H9 (cell line): Measurements from ENCODE around the gene PTPRJ. TPM values are rescaled to one million over a fixed set of nuclear protein-coding genes. Genes with fewer than 3 reads are reported as not detected.

ENCODE experiments used
- DNase-seq: peaks from one replicate; pipeline ENCODE4 v3.0.0-alpha.2; 2017
- H2AFZ ChIP-seq: one replicate; pipeline ENCODE4 v1.6.1; 2013; ENCODE audit warnings: mild to moderate bottlenecking, low read length, control low read depth, moderate library complexity
- H2AK5ac ChIP-seq: 2 replicates; pipeline ENCODE4 v1.6.1; 2013; ENCODE audit warnings: low read length, control low read depth, mixed read lengths; ENCODE audit not compliant: insufficient read length
- H2BK120ac ChIP-seq: one replicate; pipeline ENCODE4 v1.6.1; 2013; ENCODE audit warnings: low read depth, mild to moderate bottlenecking, low read length, control low read depth, inconsistent platforms; ENCODE audit not compliant: poor library complexity, severe bottlenecking
- H2BK12ac ChIP-seq: 2 replicates; pipeline ENCODE4 v1.6.1; 2013; ENCODE audit warnings: low read length, control low read depth, mixed read lengths, low read depth; ENCODE audit not compliant: insufficient read length
- H2BK15ac ChIP-seq: 2 replicates; pipeline ENCODE4 v1.6.1; 2013; ENCODE audit warnings: low read depth, low read length, control low read depth
- H2BK20ac ChIP-seq: one replicate; pipeline ENCODE4 v1.6.1; 2013; ENCODE audit warnings: low read depth, mild to moderate bottlenecking, low read length, control low read depth, inconsistent platforms; ENCODE audit not compliant: poor library complexity, severe bottlenecking
- H2BK5ac ChIP-seq: 2 replicates; pipeline ENCODE4 v1.6.1; 2013; ENCODE audit warnings: low read length, control low read depth, mixed read lengths; ENCODE audit not compliant: insufficient read length
- H3K14ac ChIP-seq: 2 replicates; pipeline ENCODE4 v1.6.1; 2013; ENCODE audit warnings: low read length, control low read depth; ENCODE audit not compliant: insufficient read depth
- H3K18ac ChIP-seq: 2 replicates; pipeline ENCODE4 v1.6.1; 2013; ENCODE audit warnings: low read depth, mild to moderate bottlenecking, mixed read lengths, low read length, control low read depth; ENCODE audit not compliant: insufficient read length
- H3K23ac ChIP-seq: 2 replicates; pipeline ENCODE4 v1.6.1; 2013; ENCODE audit warnings: low read length, control low read depth, mixed read lengths, low read depth; ENCODE audit not compliant: insufficient read length
- H3K23me2 ChIP-seq: 2 replicates; pipeline ENCODE4 v1.6.1; 2013; ENCODE audit warnings: low read depth, mild to moderate bottlenecking, mixed read lengths, low read length, control low read depth; ENCODE audit not compliant: insufficient read length, poor library complexity, severe bottlenecking
- H3K27ac ChIP-seq: 2 replicates; pipeline ENCODE4 v1.5.1; 2013; ENCODE audit warnings: low read length, control low read depth, mixed read lengths, low read depth; ENCODE audit not compliant: insufficient read length
- H3K27me3 ChIP-seq: 2 replicates; pipeline ENCODE4 v1.6.1; 2013; ENCODE audit warnings: low read length, control low read depth, inconsistent platforms; ENCODE audit not compliant: insufficient read depth
- H3K4ac ChIP-seq: 2 replicates; pipeline ENCODE4 v1.6.1; 2013; ENCODE audit warnings: low read depth, mild to moderate bottlenecking, control low read depth, inconsistent platforms, low read length, moderate library complexity
- H3K4me1 ChIP-seq: 2 replicates; pipeline ENCODE4 v1.6.1; 2013; ENCODE audit warnings: low read length, control low read depth, inconsistent platforms; ENCODE audit not compliant: insufficient read depth
- H3K4me2 ChIP-seq: 2 replicates; pipeline ENCODE4 v1.6.1; 2013; ENCODE audit warnings: low read length, control low read depth, mixed read lengths; ENCODE audit not compliant: insufficient read length, insufficient read depth
- H3K56ac ChIP-seq: 2 replicates; pipeline ENCODE4 v1.6.1; 2013; ENCODE audit warnings: low read depth, mild to moderate bottlenecking, mixed read lengths, low read length, control low read depth; ENCODE audit not compliant: insufficient read length
- H3K79me1 ChIP-seq: 2 replicates; pipeline ENCODE4 v1.6.1; 2013; ENCODE audit warnings: low read depth, mild to moderate bottlenecking, moderate library complexity, low read length, control low read depth, inconsistent platforms; ENCODE audit not compliant: insufficient read depth, poor library complexity, severe bottlenecking
- H3K79me2 ChIP-seq: 2 replicates; pipeline ENCODE4 v1.6.1; 2013; ENCODE audit warnings: low read length, control low read depth, inconsistent platforms; ENCODE audit not compliant: insufficient read depth
- H3K9ac ChIP-seq: 2 replicates; pipeline ENCODE4 v1.6.1; 2013; ENCODE audit warnings: low read length, control low read depth, mixed read lengths; ENCODE audit not compliant: insufficient read length; ENCODE audit errors: extremely low read depth
- H3K9me3 ChIP-seq: one replicate; pipeline ENCODE4 v1.6.1; 2013; ENCODE audit warnings: low read depth, low read length, inconsistent platforms; ENCODE audit not compliant: control insufficient read depth
- H3T11ph ChIP-seq: one replicate; pipeline ENCODE4 v1.6.1; 2013; ENCODE audit warnings: mild to moderate bottlenecking, low read length, control low read depth, inconsistent platforms
- H4K20me1 ChIP-seq: one replicate; pipeline ENCODE4 v1.6.1; 2013; ENCODE audit not compliant: control insufficient read depth, insufficient read length, insufficient read depth
- H4K5ac ChIP-seq: 2 replicates; pipeline ENCODE4 v1.6.1; 2013; ENCODE audit warnings: low read depth, mild to moderate bottlenecking, mixed read lengths, low read length, control low read depth; ENCODE audit not compliant: insufficient read length
- H4K8ac ChIP-seq: replicated peaks from 2 replicates; pipeline ENCODE4 v1.6.1; 2013; ENCODE audit warnings: low read length, control low read depth, mixed read lengths, low read depth; ENCODE audit not compliant: insufficient read length
- H4K91ac ChIP-seq: 2 replicates; pipeline ENCODE4 v1.6.1; 2013; ENCODE audit warnings: low read depth, mild to moderate bottlenecking, moderate library complexity, mixed read lengths, low read length, control low read depth; ENCODE audit not compliant: insufficient read length
- H3K27ac Mint-ChIP-seq, 3 experiments: 2 replicates in 2 of 3; 3 replicates in 1 of 3; pipeline ENCODE4 v1.8.0; 2020 to 2021; ENCODE audit warnings: mixed read lengths in 3 of 3, mild to moderate bottlenecking in 1 of 3, moderate library complexity in 1 of 3
- H3K27me3 Mint-ChIP-seq: 2 replicates; pipeline ENCODE4 v1.8.0; 2021; ENCODE audit warnings: low read depth, mild to moderate bottlenecking, moderate library complexity, mixed read lengths
- H3K36me3 Mint-ChIP-seq, 3 experiments: 2 replicates in 2 of 3; 3 replicates in 1 of 3; pipeline ENCODE4 v1.8.0; 2020 to 2021; ENCODE audit warnings: low read depth in 3 of 3, mixed read lengths in 3 of 3; ENCODE audit not compliant: insufficient read depth in 1 of 3
- H3K4me1 Mint-ChIP-seq, 2 experiments: 2 replicates each; pipeline ENCODE4 v1.8.0; 2020; ENCODE audit warnings: mixed read lengths in 2 of 2
- H3K4me3 Mint-ChIP-seq, 2 experiments: 2 replicates in 1 of 2; 3 replicates in 1 of 2; pipeline ENCODE4 v1.8.0; 2020 to 2021; ENCODE audit warnings: mild to moderate bottlenecking in 2 of 2, mixed read lengths in 2 of 2, moderate library complexity in 1 of 2
- H3K9me3 Mint-ChIP-seq, 2 experiments: 2 replicates in 1 of 2; 3 replicates in 1 of 2; pipeline ENCODE4 v1.8.0; 2020; ENCODE audit warnings: mild to moderate bottlenecking in 2 of 2, mixed read lengths in 2 of 2, moderate library complexity in 1 of 2
- CTCF ChIP-seq: fragments of 200-600 bp; sonication (generic); conservative IDR thresholded peaks from 3 replicates; pipeline ENCODE4 v1.8.0; 2021; ENCODE audit warnings: antibody characterized with exemption, mild to moderate bottlenecking
- WGBS: extraction: QIAGEN DNeasy Blood & Tissue Kit; methylation state at CpG from one replicate; pipeline ENCODE4 v1.1.7; 2013; ENCODE audit warnings: missing lambda C conversion rate, low lambda C conversion rate, mixed read lengths; ENCODE audit not compliant: insufficient read length; ENCODE audit errors: extremely low coverage; 5-methylcytosine and 5-hydroxymethylcytosine counted together
- total RNA-seq: library from RNA; stranded (reverse); gene quantifications from 2 replicates; pipeline ENCODE4 v1.2.1, GENCODE V29; 2021

The PTPRJ gene
- total RNA-seq, 1 experiment from 2014 or later, result 10.6 TPM

- H3K4me3 Mint-ChIP-seq, result no peak overlapping the region
- no peak overlapping the region for H4K91ac ChIP-seq
- H3K4me2 ChIP-seq, result no peak overlapping the region
- no peaks in the 10 kb centered on the region for H3K79me2 ChIP-seq
- no peaks in the 10 kb centered on the region for H3K79me1 ChIP-seq
- H3K27me3 ChIP-seq, result no peaks in the 10 kb centered on the region
- H3K23ac ChIP-seq, result no peak overlapping the region
- H3K18ac ChIP-seq, result no peak overlapping the region
- no peaks in the 10 kb centered on the region for H3K36me3 Mint-ChIP-seq
- H2BK5ac ChIP-seq, result no peak overlapping the region
- no peaks in the 10 kb centered on the region for H4K20me1 ChIP-seq
- H3T11ph ChIP-seq, result no peak overlapping the region
- H3K14ac ChIP-seq, result no peak overlapping the region
- H3K4ac ChIP-seq, result no peak overlapping the region
- no peak for TF ChIP-seq CTCF
- WGBS, result no CpG with 5 or more reads among the region's 2 CpGs
- no peak for DNase-seq
- H3K4me1 Mint-ChIP-seq, result peaks cover 32 to 48% of the 10 kb centered on the region in 2 experiments
- H2BK120ac ChIP-seq, result no peak overlapping the region
- H2BK15ac ChIP-seq, result no peak overlapping the region
- no peaks in the 10 kb centered on the region for H3K9me3 ChIP-seq
- no peaks in the 10 kb centered on the region for H3K9me3 Mint-ChIP-seq
- H3K56ac ChIP-seq, result no peak overlapping the region
- H2BK12ac ChIP-seq, result no peak overlapping the region
- H2AFZ ChIP-seq, result no peak overlapping the region
- H2AK5ac ChIP-seq, result no peak overlapping the region
- H3K27ac ChIP-seq, result no peak overlapping the region
- no peaks in the 10 kb centered on the region for H3K27me3 Mint-ChIP-seq
- H3K9ac ChIP-seq, result no peak overlapping the region
- no peak overlapping the region for H2BK20ac ChIP-seq
- no peak overlapping the region for H3K27ac Mint-ChIP-seq
- H3K4me1 ChIP-seq, result peaks cover 2% of the 10 kb centered on the region; the same call in 1 of the 2 replicates
- no peaks in the 10 kb centered on the region for H3K23me2 ChIP-seq
- H4K8ac ChIP-seq, result no peak overlapping the region
- H4K5ac ChIP-seq, result no peak overlapping the region
Observed at GRCh38 chr11:48058064-48058463, 77.7 kb downstream of the PTPRJ start.
